NB4 (cell line): ENCODE measurements around the gene XDH.

Experiments used
- DNase-seq: peaks from one replicate; pipeline ENCODE4 v3.0.0; 2010; ENCODE audit warnings: low read depth
- H3K4me3 ChIP-seq: one replicate; pipeline ENCODE4 v1.5.1; 2011; ENCODE audit warnings: mild to moderate bottlenecking, low read depth, low read length, moderate library complexity
- CTCF ChIP-seq: IDR thresholded peaks from one replicate; pipeline ENCODE4 v1.5.1; 2012; ENCODE audit warnings: low read depth, low read length
- MAX ChIP-seq: IDR thresholded peaks from 2 replicates; pipeline ENCODE4 v1.6.1; 2011; ENCODE audit warnings: low read depth, low read length
- MYC ChIP-seq: IDR thresholded peaks from 2 replicates; pipeline ENCODE4 v1.6.1; 2011; ENCODE audit warnings: low read depth, low read length
- POLR2A ChIP-seq: IDR thresholded peaks from 2 replicates; pipeline ENCODE4 v1.6.1; 2011; ENCODE audit warnings: mild to moderate bottlenecking; ENCODE audit not compliant: insufficient read length; ENCODE audit errors: extremely low read depth

The XDH gene

GRCh38 chr2:31349684-31350083 lies 64.9 kb downstream of the XDH start:
- no peak overlapping the region for H3K4me3 ChIP-seq
- no peak for DNase-seq
- TF ChIP-seq CTCF (no peak), MYC (no peak), POLR2A (no peak), MAX (no peak)

GRCh38 chr2:31349160-31349559 lies 65.4 kb downstream of the XDH start:
- H3K4me3 ChIP-seq = no peak overlapping the region
- DNase-seq = no peak
- TF ChIP-seq MAX = no peak

GRCh38 chr2:31348618-31349017 lies 65.9 kb downstream of the XDH start:
- H3K4me3 ChIP-seq = no peak overlapping the region
- no peak for TF ChIP-seq MAX
- DNase-seq = no peak

- no peak for DNase-seq
- no peak for TF ChIP-seq CTCF
- no peak for TF ChIP-seq POLR2A
- TF ChIP-seq MYC = no peak
- no peak for TF ChIP-seq MAX
- H3K4me3 ChIP-seq = no peak overlapping the region
These were observed 66.8 kb downstream of the XDH start for GRCh38 chr2:31347750-31348149.

GRCh38 chr2:31347319-31347718 lies 67.2 kb downstream of the XDH start:
- TF ChIP-seq MYC (no peak), MAX (no peak), POLR2A (no peak), CTCF (no peak)
- no peak for DNase-seq
- H3K4me3 ChIP-seq = no peak overlapping the region

- H3K4me3 ChIP-seq = no peak overlapping the region
- DNase-seq = no peak
- TF ChIP-seq CTCF = no peak
- TF ChIP-seq POLR2A = no peak
- no peak for TF ChIP-seq MAX
- TF ChIP-seq MYC = no peak
These were observed 70.1 kb downstream of the XDH start for GRCh38 chr2:31344447-31344846.

GRCh38 chr2:31341351-31341750 lies 73.2 kb downstream of the XDH start:
- TF ChIP-seq POLR2A (no peak), MAX (no peak), CTCF (no peak), MYC (no peak)
- no peak for DNase-seq
- H3K4me3 ChIP-seq = no peak overlapping the region
